Activated naive CD4-positive, alpha-beta T cell treated with anti-CD3 and anti-CD28 coated beads, Interleukin-2, amount 50 U/mL, for 72 hours (primary cell): ENCODE measurements around the gene EPG5. TPM values are rescaled to one million over a fixed set of nuclear protein-coding genes. Genes with fewer than 3 reads are reported as not detected.
"Not testable (repeated sequence)": the region's sequence is repeated elsewhere in the genome, so short reads cannot be mapped to it uniquely, and the experiment has no call there.

Source experiments
- ATAC-seq, 2 donors: fragments of 150-1000 bp; cut with Tn5 transposase; 2 replicates each; pipeline ENCODE4 v1.10.0; 2021; ENCODE audit warnings: mild to moderate bottlenecking in 2 of 2, moderate library complexity in 2 of 2
- DNase-seq, 2 donors: peaks; one replicate each; pipeline ENCODE4 v3.0.0; 2021 to 2022; ENCODE audit warnings: low spot score in 2 of 2
- H3K27ac Mint-ChIP-seq, 2 donors: one replicate each; pipeline ENCODE4 v1.8.0; 2022; ENCODE audit warnings: mild to moderate bottlenecking in 2 of 2, mixed read lengths in 2 of 2
- H3K36me3 Mint-ChIP-seq, 2 donors: one replicate each; pipeline ENCODE4 v1.8.0; 2022; ENCODE audit warnings: mixed read lengths in 2 of 2
- H3K9me3 Mint-ChIP-seq, 2 donors: one replicate each; pipeline ENCODE4 v1.8.0; 2022; ENCODE audit warnings: mixed read lengths in 2 of 2
- total RNA-seq, 2 donors: library from RNA; stranded (reverse); gene quantifications; one replicate each; pipeline ENCODE4 v1.2.3, GENCODE V29; 2022

The EPG5 gene
- total RNA-seq: 10 to 100 TPM; 20.9 to 34.2 TPM

- ATAC-seq: peak; percentile 98 to 99
- DNase-seq: peak; percentile 88 to 95
- Mint-ChIP-seq H3K36me3 (peaks cover 8 to 16% of the 10 kb centered on the region in 2 donors), H3K9me3 (no peaks in the 10 kb centered on the region), H3K27ac (peak within 1 kb of the TSS; percentile 97)
Measured at GRCh38 chr18:45967007-45967706, at the start of gene EPG5. Gene EPG5 (minus strand): TSS chr18:45967329. CDS start chr18:45967239, 90 bp downstream.

GRCh38 chr18:46013484-46014189, 46.5 kb upstream of the EPG5 start:
- H3K27ac Mint-ChIP-seq: peak overlapping the region in 1 of 2 donors; percentile 24
- ATAC-seq (peak; percentile 87 to 95), DNase-seq (no peak)
- H3K36me3 Mint-ChIP-seq: no peaks in the 10 kb centered on the region
- H3K9me3 Mint-ChIP-seq: no peaks in the 10 kb centered on the region

- DNase-seq: no peak
- H3K27ac Mint-ChIP-seq: no peak overlapping the region
Measured at GRCh38 chr18:46010676-46011075, 43.5 kb upstream of the EPG5 start.

GRCh38 chr18:46010050-46010449, 42.9 kb upstream of the EPG5 start:
- no peak for ATAC-seq
- Mint-ChIP-seq H3K36me3 (no peaks in the 10 kb centered on the region), H3K9me3 (no peaks in the 10 kb centered on the region), H3K27ac (no peak overlapping the region)
- DNase-seq: no peak

More at GRCh38 chr18:46010676-46011075, 43.5 kb upstream of the EPG5 start:
- Mint-ChIP-seq H3K9me3 (no peaks in the 10 kb centered on the region), H3K36me3 (no peaks in the 10 kb centered on the region)
- no peak for ATAC-seq

GRCh38 chr18:46009125-46009840, 42.2 kb upstream of the EPG5 start:
- no peaks in the 10 kb centered on the region for H3K9me3 Mint-ChIP-seq
- no peaks in the 10 kb centered on the region for H3K36me3 Mint-ChIP-seq
- no peak for ATAC-seq
- DNase-seq: no peak
- H3K27ac Mint-ChIP-seq: peak overlapping the region in 1 of 2 donors; percentile 14

- DNase-seq (no peak), ATAC-seq (no peak)
- Mint-ChIP-seq H3K36me3 (no peaks in the 10 kb centered on the region), H3K27ac (no peak overlapping the region), H3K9me3 (no peaks in the 10 kb centered on the region)
Measured at GRCh38 chr18:46008531-46008930, 41.4 kb upstream of the EPG5 start.

- Mint-ChIP-seq H3K36me3 (peaks cover 6 to 10% of the 10 kb centered on the region in 2 donors), H3K9me3 (peaks cover 4 to 9% of the 10 kb centered on the region in 2 donors), H3K27ac (no peak overlapping the region)
- ATAC-seq (no peak), DNase-seq (no peak)
Measured at GRCh38 chr18:46007165-46007564, 40.0 kb upstream of the EPG5 start.

GRCh38 chr18:46002934-46003333, 35.8 kb upstream of the EPG5 start:
- Mint-ChIP-seq H3K27ac (no peak overlapping the region), H3K9me3 (peaks cover 4 to 12% of the 10 kb centered on the region in 2 donors), H3K36me3 (peaks cover 6 to 13% of the 10 kb centered on the region in 2 donors)
- DNase-seq: no peak
- no peak for ATAC-seq

GRCh38 chr18:46001892-46002291, 34.8 kb upstream of the EPG5 start:
- Mint-ChIP-seq H3K27ac (no peak overlapping the region), H3K9me3 (peaks cover 4 to 12% of the 10 kb centered on the region in 2 donors), H3K36me3 (peaks cover 6 to 13% of the 10 kb centered on the region in 2 donors)
- DNase-seq (no peak), ATAC-seq (no peak)

- Mint-ChIP-seq H3K36me3 (peaks cover 6 to 13% of the 10 kb centered on the region in 2 donors), H3K9me3 (peaks cover 4 to 12% of the 10 kb centered on the region in 2 donors), H3K27ac (no peak overlapping the region)
- ATAC-seq (no peak), DNase-seq (no peak)
Measured at GRCh38 chr18:46001074-46001473, 33.9 kb upstream of the EPG5 start.

- no peak for DNase-seq
- peaks cover 4 to 12% of the 10 kb centered on the region in 2 donors for H3K9me3 Mint-ChIP-seq
- peaks cover 6 to 13% of the 10 kb centered on the region in 2 donors for H3K36me3 Mint-ChIP-seq
- H3K27ac Mint-ChIP-seq: peak overlapping the region in 1 of 2 donors; percentile 14
- ATAC-seq: no peak
Measured at GRCh38 chr18:45999536-45999935, 32.4 kb upstream of the EPG5 start.

GRCh38 chr18:45998244-45998643, 31.1 kb upstream of the EPG5 start:
- Mint-ChIP-seq H3K9me3 (peaks cover 4 to 12% of the 10 kb centered on the region in 2 donors), H3K36me3 (peaks cover 6 to 13% of the 10 kb centered on the region in 2 donors), H3K27ac (peak overlapping the region; percentile 61 to 74)
- DNase-seq (no peak), ATAC-seq (peak; percentile 28 to 50)

GRCh38 chr18:45997700-45998151, 30.6 kb upstream of the EPG5 start:
- H3K9me3 Mint-ChIP-seq: peaks cover 1 to 9% of the 10 kb centered on the region in 2 donors
- H3K27ac Mint-ChIP-seq: peak overlapping the region; percentile 40 to 74
- peak; percentile 84 to 87 for ATAC-seq
- peaks cover 2 to 9% of the 10 kb centered on the region in 2 donors for H3K36me3 Mint-ChIP-seq
- peak in 1 of 2 donors; percentile 56 for DNase-seq

- Mint-ChIP-seq H3K9me3 (no peaks in the 10 kb centered on the region), H3K36me3 (no peaks in the 10 kb centered on the region)
Measured at GRCh38 chr18:45995461-45995860, 28.3 kb upstream of the EPG5 start.

GRCh38 chr18:45993438-45993837, 26.3 kb upstream of the EPG5 start:
- Mint-ChIP-seq H3K36me3 (peaks cover 0 to 6% of the 10 kb centered on the region in 2 donors), H3K9me3 (peaks cover 0 to 5% of the 10 kb centered on the region in 2 donors), H3K27ac (no peak overlapping the region)
- ATAC-seq (no peak), DNase-seq (no peak)

More at GRCh38 chr18:45995461-45995860, 28.3 kb upstream of the EPG5 start:
- no peak overlapping the region for H3K27ac Mint-ChIP-seq
- DNase-seq (no peak), ATAC-seq (no peak)

- not testable (repeated sequence) for ATAC-seq, DNase-seq, H3K27ac Mint-ChIP-seq, H3K9me3 Mint-ChIP-seq, H3K36me3 Mint-ChIP-seq
Measured at GRCh38 chr18:45992527-45992926, 25.4 kb upstream of the EPG5 start.

- no peak for DNase-seq
- peaks cover 5 to 6% of the 10 kb centered on the region in 2 donors for H3K36me3 Mint-ChIP-seq
- H3K27ac Mint-ChIP-seq: no peak overlapping the region
- ATAC-seq: no peak
- peaks cover 0 to 5% of the 10 kb centered on the region in 2 donors for H3K9me3 Mint-ChIP-seq
Measured at GRCh38 chr18:45991788-45992187, 24.7 kb upstream of the EPG5 start.
